Measurements from ENCODE around the gene PAWR.

GRCh38 chr12:79566452-79567174 lies 124.2 kb downstream of the PAWR start:
- TF ChIP-seq SNAI2 (CRISPR knock-in tag; IDR thresholded peaks at IDR 0.05) (no peak), ZFP3 (CRISPR knock-in tag; IDR thresholded peaks at IDR 0.05) (no peak), BACH2 (CRISPR knock-in tag; IDR thresholded peaks at IDR 0.05; ENCODE audit: borderline replicate concordance) (no peak), TCF4 (CRISPR knock-in tag; IDR thresholded peaks at IDR 0.05; ENCODE audit: borderline replicate concordance) (no peak)
- TF ChIP-seq, protein P1, sequence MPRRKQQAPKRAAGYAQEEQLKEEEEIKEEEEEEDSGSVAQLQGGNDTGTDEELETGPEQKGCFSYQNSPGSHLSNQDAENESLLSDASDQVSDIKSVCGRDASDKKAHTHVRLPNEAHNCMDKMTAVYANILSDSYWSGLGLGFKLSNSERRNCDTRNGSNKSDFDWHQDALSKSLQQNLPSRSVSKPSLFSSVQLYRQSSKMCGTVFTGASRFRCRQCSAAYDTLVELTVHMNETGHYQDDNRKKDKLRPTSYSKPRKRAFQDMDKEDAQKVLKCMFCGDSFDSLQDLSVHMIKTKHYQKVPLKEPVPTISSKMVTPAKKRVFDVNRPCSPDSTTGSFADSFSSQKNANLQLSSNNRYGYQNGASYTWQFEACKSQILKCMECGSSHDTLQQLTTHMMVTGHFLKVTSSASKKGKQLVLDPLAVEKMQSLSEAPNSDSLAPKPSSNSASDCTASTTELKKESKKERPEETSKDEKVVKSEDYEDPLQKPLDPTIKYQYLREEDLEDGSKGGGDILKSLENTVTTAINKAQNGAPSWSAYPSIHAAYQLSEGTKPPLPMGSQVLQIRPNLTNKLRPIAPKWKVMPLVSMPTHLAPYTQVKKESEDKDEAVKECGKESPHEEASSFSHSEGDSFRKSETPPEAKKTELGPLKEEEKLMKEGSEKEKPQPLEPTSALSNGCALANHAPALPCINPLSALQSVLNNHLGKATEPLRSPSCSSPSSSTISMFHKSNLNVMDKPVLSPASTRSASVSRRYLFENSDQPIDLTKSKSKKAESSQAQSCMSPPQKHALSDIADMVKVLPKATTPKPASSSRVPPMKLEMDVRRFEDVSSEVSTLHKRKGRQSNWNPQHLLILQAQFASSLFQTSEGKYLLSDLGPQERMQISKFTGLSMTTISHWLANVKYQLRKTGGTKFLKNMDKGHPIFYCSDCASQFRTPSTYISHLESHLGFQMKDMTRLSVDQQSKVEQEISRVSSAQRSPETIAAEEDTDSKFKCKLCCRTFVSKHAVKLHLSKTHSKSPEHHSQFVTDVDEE (CRISPR knock-in tag; IDR thresholded peaks at IDR 0.05), result no peak
- TF ChIP-seq, protein P2, sequence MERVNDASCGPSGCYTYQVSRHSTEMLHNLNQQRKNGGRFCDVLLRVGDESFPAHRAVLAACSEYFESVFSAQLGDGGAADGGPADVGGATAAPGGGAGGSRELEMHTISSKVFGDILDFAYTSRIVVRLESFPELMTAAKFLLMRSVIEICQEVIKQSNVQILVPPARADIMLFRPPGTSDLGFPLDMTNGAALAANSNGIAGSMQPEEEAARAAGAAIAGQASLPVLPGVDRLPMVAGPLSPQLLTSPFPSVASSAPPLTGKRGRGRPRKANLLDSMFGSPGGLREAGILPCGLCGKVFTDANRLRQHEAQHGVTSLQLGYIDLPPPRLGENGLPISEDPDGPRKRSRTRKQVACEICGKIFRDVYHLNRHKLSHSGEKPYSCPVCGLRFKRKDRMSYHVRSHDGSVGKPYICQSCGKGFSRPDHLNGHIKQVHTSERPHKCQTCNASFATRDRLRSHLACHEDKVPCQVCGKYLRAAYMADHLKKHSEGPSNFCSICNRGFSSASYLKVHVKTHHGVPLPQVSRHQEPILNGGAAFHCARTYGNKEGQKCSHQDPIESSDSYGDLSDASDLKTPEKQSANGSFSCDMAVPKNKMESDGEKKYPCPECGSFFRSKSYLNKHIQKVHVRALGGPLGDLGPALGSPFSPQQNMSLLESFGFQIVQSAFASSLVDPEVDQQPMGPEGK (CRISPR knock-in tag; IDR thresholded peaks at IDR 0.05; ENCODE audit: borderline replicate concordance), result no peak
